Hematopoietic multipotent progenitor cell treated with erythropoietin and hydrocortisone succinate and interleukin-3 and kit ligand, for 4 days (in vitro differentiated cells): ENCODE results near the gene SLC29A1.
"Not testable (repeated sequence)": the region's sequence is repeated elsewhere in the genome, so short reads cannot be mapped to it uniquely, and the experiment has no call there.

Experiments used
- DNase-seq: peaks from one replicate; pipeline ENCODE4 v3.0.0-alpha.2; 2015

The SLC29A1 gene

DNA sequence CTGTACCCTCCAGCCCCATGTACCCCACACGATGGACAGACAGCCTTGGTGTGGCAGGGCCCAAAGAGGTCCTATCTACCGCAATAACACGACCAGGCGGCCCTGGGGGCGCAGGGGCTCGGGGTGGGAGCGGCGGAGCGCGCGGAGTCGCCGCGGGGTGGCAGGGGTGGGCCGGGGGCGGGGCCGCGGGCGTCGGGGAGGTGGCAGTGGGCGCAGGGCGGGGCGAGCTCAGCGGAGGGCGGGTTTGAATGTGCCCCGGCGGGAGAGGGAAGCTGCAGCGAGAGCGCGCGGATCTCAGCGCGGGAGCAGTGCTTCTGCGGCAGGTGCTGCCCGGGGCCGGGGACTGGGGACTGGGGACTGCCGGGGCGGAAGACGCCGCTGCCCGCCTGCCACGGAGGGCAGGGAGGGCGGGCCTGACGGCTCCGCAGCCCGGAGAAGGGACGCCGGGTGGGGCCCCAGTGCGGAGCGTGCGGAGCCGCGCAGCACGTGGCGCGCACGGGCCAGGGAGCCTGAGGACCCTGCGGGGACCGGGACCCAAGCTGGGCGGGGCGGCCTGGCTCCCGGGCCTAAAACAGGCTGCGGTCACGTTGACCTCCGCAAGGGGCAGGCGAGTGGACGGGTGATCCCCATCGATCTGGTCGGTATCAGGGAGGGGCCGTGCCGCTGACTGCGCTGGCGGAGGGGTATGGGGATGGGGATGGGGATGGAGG is at the start of gene SLC29A1:
TSS of gene SLC29A1 (plus strand) at position 277 of the 710 bp plus-strand sequence. CDS start 3,719 bp downstream, outside the sequence.
- peak; percentile 94 for DNase-seq

- no peak for DNase-seq
These were observed 47.1 kb upstream of the SLC29A1 start for GRCh38 chr6:44176130-44176761.

GRCh38 chr6:44176762-44177509 is 46.5 kb upstream of the SLC29A1 start:
- peak; percentile 72 for DNase-seq

DNA sequence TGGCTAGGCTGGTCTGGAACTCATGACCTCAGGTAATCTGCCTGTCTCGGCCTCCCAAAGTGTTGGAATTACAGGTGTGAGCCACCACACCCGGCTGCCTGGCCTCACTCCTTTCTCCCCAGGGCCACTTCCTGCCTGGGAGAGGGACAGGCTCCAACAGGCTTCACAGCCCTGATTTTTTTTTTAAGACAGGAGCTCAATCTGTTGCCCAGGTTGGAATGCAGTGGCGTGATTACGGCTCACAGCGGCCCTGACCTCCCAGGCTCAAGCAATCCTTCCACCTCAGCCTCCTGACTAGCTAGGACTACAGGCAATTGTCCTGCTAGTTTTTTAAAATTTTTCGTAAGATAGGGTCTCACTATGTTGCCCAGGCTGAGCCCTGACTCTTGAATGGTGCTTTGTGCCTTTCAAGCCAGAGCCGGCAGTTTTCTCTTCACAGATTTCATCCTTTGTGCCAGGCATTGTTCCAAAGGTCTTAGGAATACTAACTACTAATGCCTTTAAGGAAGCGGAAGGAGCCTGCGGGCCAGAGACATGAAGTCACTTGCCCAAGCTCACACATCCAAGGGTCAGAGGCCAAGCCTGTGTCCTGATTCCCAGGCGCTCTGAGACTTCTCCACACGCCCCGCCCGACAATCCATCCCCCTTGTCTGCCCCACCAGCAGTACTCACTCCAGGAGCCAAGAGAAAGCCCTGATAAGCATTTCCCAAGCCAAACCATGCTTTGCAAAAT is 45.5 kb upstream of the SLC29A1 start:
- no peak for DNase-seq

GRCh38 chr6:44178424-44179071 is 44.8 kb upstream of the SLC29A1 start:
- DNase-seq, result no peak

GRCh38 chr6:44179072-44179536 is 44.3 kb upstream of the SLC29A1 start:
- no peak for DNase-seq

- no peak for DNase-seq
These were observed 43.7 kb upstream of the SLC29A1 start for GRCh38 chr6:44179648-44180047.

DNA sequence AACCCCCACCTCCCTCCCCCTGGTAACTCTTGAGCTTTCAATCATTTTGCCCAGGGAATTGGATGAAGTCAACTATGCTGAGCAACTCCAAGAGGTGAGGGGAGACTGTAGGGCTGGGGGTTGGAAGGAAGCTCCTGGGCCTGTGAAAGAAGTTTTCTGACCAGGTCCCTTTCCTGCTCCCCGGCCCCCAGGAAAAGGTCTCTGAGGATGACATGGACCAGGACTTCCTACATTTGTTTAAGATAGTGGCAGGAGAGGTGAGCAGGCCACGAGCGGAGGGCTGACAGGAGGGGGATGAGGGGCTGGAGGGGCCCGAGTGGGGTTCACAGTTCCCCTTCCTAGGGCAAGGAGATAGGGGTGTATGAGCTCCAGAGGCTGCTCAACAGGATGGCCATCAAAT is 43.0 kb upstream of the SLC29A1 start:
- no peak for DNase-seq

DNA sequence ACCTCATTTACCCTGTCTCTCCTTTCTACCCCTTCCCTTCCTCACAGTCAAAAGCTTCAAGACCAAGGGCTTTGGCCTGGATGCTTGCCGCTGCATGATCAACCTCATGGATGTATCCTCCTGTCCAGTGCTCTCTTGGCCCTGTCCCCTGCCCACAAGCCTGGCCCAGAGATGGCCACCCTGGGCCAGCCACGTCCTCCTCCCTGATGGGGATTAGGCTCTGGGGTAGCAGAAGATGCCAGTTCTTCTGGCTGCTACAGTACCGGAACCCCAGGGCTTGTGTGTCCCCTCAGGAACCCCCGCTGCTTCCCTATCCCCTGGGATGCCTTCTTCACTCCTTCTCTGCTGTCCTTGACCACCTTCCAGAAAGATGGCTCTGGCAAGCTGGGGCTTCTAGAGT is 42.5 kb upstream of the SLC29A1 start:
- DNase-seq, result no peak

- DNase-seq, result not testable (repeated sequence)
These were observed 41.6 kb upstream of the SLC29A1 start for GRCh38 chr6:44181784-44182183.

DNA sequence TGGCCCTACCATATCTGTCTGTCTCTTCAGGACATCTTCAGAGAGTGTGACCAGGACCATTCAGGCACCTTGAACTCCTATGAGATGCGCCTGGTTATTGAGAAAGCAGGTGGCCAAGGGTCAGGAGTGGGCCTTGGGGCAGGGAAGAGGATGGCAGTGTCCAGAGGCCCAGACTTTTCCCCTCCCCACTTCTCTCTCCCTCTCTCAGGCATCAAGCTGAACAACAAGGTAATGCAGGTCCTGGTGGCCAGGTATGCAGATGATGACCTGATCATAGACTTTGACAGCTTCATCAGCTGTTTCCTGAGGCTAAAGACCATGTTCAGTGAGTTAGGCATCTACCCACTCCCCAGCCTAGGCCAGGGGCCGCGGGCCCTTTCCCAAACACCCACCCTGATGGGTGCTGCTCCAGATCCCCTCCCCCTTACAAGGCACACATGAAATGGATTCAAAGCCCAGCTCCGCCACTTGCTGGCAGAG is 40.4 kb upstream of the SLC29A1 start:
- no peak for DNase-seq

DNA sequence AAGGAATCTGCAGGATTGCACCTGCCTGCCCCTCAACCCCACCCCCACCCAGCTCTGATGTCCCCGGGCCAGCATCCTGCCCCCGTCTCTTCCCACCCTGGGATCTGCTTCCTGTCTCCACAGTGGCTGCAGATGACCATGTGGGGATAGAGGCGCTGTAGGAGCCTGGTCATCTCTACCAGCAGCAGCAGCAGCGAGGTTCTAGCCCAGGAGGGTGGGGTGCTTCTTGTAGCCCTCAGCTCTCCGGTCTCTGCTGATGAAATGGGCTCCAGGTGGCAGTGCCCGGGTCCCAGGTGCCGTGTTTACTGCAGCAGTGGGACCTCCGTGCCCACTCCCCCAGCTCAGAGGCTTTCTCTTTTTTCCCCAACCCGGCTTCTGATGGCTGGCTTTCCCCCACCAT is 39.6 kb upstream of the SLC29A1 start:
- DNase-seq, result no peak

- not testable (repeated sequence) for DNase-seq
These were observed 38.0 kb upstream of the SLC29A1 start for GRCh38 chr6:44185356-44185755.

GRCh38 chr6:44185953-44186634 is 37.3 kb upstream of the SLC29A1 start:
- no peak for DNase-seq

DNA sequence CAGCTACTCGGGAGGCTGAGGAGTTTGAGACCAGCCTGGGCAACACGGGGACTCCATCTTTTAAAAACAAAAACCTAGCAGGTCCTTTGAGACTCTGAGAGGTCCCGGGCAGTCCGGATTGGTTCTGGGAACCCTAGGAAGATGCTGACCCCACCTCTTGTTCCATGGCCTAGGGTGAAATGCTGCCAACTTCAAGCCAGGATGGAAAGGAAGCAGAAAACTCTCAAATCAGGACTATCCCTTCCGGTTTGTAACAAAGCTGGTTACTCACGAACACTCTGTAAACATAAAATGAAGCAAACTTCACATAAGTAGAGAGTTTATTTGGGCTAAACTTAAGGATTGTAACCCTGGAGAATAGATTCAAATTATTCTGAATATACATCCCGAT is 36.8 kb upstream of the SLC29A1 start:
- DNase-seq, result no peak

DNA sequence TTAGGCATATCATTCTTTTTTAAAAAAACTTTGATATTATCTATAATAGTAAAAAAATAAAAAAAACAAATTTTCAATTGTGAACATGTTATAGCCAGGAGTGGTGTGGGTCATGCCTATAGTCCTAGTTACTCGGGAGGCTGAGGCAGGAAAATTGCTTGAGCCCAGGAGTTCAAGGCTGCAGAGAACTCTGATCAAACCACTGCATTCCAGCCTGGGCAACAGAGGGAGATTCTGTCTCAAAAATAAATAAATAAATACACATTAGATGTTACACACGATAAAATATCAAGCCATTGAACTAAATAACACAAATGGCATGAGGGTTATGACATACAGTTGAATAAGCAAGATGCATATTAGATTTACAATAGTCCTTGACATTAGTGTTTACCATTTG is 34.6 kb upstream of the SLC29A1 start:
- DNase-seq, result no peak

- no peak for DNase-seq
These were observed 34.1 kb upstream of the SLC29A1 start for GRCh38 chr6:44189257-44189656.

GRCh38 chr6:44190715-44191114 is 32.7 kb upstream of the SLC29A1 start:
- peak; percentile 67 for DNase-seq

GRCh38 chr6:44192428-44193041 is 30.9 kb upstream of the SLC29A1 start:
- DNase-seq, result peak; percentile 60

- no peak for DNase-seq
These were observed 30.0 kb upstream of the SLC29A1 start for GRCh38 chr6:44193307-44193910.

- DNase-seq, result no peak
These were observed 29.1 kb upstream of the SLC29A1 start for GRCh38 chr6:44194326-44194725.
